Tibial artery (tissue), 4 donors: ENCODE data around the gene PDE4B.

Experiments used
- DNase-seq, 2 donors: peaks; one replicate each; pipeline ENCODE4 v3.0.0-alpha.2; 2019
- H3K27ac ChIP-seq, 2 donors: fragments of 200-600 bp; sonication (generic) in 1 of 2; 1 replicate in 1 of 2; 2 replicates in 1 of 2; pipeline ENCODE4 v1.5.1; 2018 to 2019; ENCODE audit warnings: mild to moderate bottlenecking in 1 of 2
- H3K27me3 ChIP-seq, 2 donors: fragments of 200-600 bp; sonication (generic) in 1 of 2; one replicate each; pipeline versions ENCODE4 v1.5.1 to v1.6.0; 2016 to 2019
- H3K36me3 ChIP-seq, 3 donors: fragments of 200-600 bp; sonication (generic) in 2 of 3; one replicate each; pipeline ENCODE4 v1.5.1; 2016 to 2019; ENCODE audit warnings: mild to moderate bottlenecking in 2 of 3
- H3K4me1 ChIP-seq, 4 donors: fragments of 200-600 bp; sonication (generic) in 2 of 4; 1 replicate in 3 of 4; 2 replicates in 1 of 4; pipeline ENCODE4 v1.5.1; 2016 to 2019
- H3K4me3 ChIP-seq, 2 donors: fragments of 200-600 bp; sonication (generic) in 1 of 2; 1 replicate in 1 of 2; 2 replicates in 1 of 2; pipeline ENCODE4 v1.5.1; 2018 to 2019; ENCODE audit warnings: mild to moderate bottlenecking in 2 of 2
- H3K9me3 ChIP-seq, 3 donors: fragments of 200-600 bp; sonication (generic) in 1 of 3; one replicate each; pipeline ENCODE4 v1.5.1; 2016 to 2019
- CTCF ChIP-seq, 2 experiments: fragments of 200-600 bp in 1 of 2; fragments of 450-650 bp in 1 of 2; IDR thresholded peaks; one replicate each; pipeline ENCODE4 v1.5.1; 2017 to 2019; ENCODE audit warnings: antibody characterized with exemption in 2 of 2, mild to moderate bottlenecking in 1 of 2, moderate library complexity in 1 of 2
- intact Hi-C: fragments of 100-400 bp; cut with DNase I; formaldehyde crosslinking; loops from one replicate; pipeline ENCODE4 v1.15.0; 2023; ENCODE audit warnings: low total_unique reads

PDE4B gene

GRCh38 chr1:66265796-66266195 lies 473.1 kb downstream of the PDE4B start:
- H3K27ac ChIP-seq = no peak overlapping the region
- DNase-seq = no peak
- no peaks in the 10 kb centered on the region for H3K27me3 ChIP-seq
- H3K4me3 ChIP-seq = no peak overlapping the region
- TF ChIP-seq CTCF (IDR thresholded peaks at IDR 0.05) = no peak
- intact Hi-C loops = no loop called here
- H3K36me3 ChIP-seq = no peaks in the 10 kb centered on the region
- H3K9me3 ChIP-seq = no peaks in the 10 kb centered on the region
- H3K4me1 ChIP-seq = peaks cover 0 to 50% (median 19%) of the 10 kb centered on the region in 4 donors

DNA sequence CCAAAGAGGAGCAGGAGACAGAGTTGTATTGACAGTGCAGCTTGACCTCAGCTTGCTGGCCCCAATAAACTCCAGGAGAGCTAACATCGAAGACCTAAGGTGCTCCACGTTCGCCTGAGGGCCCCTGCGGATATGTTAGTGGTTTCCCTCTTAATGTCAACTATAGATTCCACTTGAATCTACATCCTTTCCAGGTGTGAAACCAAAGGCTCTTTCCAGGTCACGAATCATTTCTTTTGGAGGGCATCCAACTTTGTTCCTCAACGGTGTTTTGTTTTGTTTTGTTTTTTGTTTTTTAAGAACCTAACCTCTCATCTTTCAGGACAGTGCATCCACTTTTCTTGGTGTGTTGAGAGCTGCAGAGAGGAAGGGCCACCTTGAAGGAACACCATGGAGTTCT lies 473.7 kb downstream of the PDE4B start:
- Histone ChIP-seq H3K27me3 (no peaks in the 10 kb centered on the region), H3K4me1 (peaks cover 0 to 52% (median 22%) of the 10 kb centered on the region in 4 donors), H3K9me3 (no peaks in the 10 kb centered on the region), H3K36me3 (no peaks in the 10 kb centered on the region), H3K4me3 (no peak overlapping the region), H3K27ac (no peak overlapping the region)
- intact Hi-C loops = no loop called here
- no peak for TF ChIP-seq CTCF (IDR thresholded peaks at IDR 0.05)
- DNase-seq = no peak

GRCh38 chr1:66266756-66267155 lies 474.1 kb downstream of the PDE4B start:
- no peak for TF ChIP-seq CTCF (IDR thresholded peaks at IDR 0.05)
- Histone ChIP-seq H3K27me3 (no peaks in the 10 kb centered on the region), H3K36me3 (no peaks in the 10 kb centered on the region), H3K4me3 (no peak overlapping the region), H3K9me3 (no peaks in the 10 kb centered on the region), H3K27ac (no peak overlapping the region), H3K4me1 (peaks cover 0 to 52% (median 24%) of the 10 kb centered on the region in 4 donors)
- no peak for DNase-seq
- intact Hi-C loops = no loop called here

- H3K27me3 ChIP-seq = no peaks in the 10 kb centered on the region
- no peak overlapping the region for H3K4me3 ChIP-seq
- DNase-seq = no peak
- intact Hi-C loops = no loop called here
- no peaks in the 10 kb centered on the region for H3K9me3 ChIP-seq
- TF ChIP-seq CTCF (IDR thresholded peaks at IDR 0.05) = no peak
- H3K4me1 ChIP-seq = peaks cover 0 to 52% (median 27%) of the 10 kb centered on the region in 4 donors
- H3K27ac ChIP-seq = peak overlapping the region; percentile 31 to 32
- H3K36me3 ChIP-seq = no peaks in the 10 kb centered on the region
Measured at GRCh38 chr1:66267201-66267940, 474.7 kb downstream of the PDE4B start.

GRCh38 chr1:66269222-66269621 lies 476.5 kb downstream of the PDE4B start:
- intact Hi-C loops = no loop called here
- H3K27ac ChIP-seq = peak overlapping the region; percentile 67 to 79

More at GRCh38 chr1:66269222-66269621, 476.5 kb downstream of the PDE4B start:
- peaks cover 0 to 47% (median 25%) of the 10 kb centered on the region in 4 donors for H3K4me1 ChIP-seq
- DNase-seq = no peak
- H3K27me3 ChIP-seq = no peaks in the 10 kb centered on the region
- H3K36me3 ChIP-seq = no peaks in the 10 kb centered on the region
- TF ChIP-seq CTCF (IDR thresholded peaks at IDR 0.05) = no peak
- H3K9me3 ChIP-seq = no peaks in the 10 kb centered on the region
- H3K4me3 ChIP-seq = no peak overlapping the region
